ENCODE data around the gene SCAPER. TPM values are rescaled to one million over a fixed set of nuclear protein-coding genes. Genes with fewer than 3 reads are reported as not detected.
"Not testable (repeated sequence)": the region's sequence is repeated elsewhere in the genome, so short reads cannot be mapped to it uniquely, and the experiment has no call there.

Gene SCAPER
- total RNA-seq, 1 donor from 2014 or later = 21.5 TPM

- H3K27ac Mint-ChIP-seq = no peak overlapping the region
- H3K27me3 Mint-ChIP-seq (ENCODE audit: insufficient read depth) = peaks cover 2% of the 10 kb centered on the region
- DNase-seq (ENCODE audit: low spot score) = no peak
- H3K36me3 Mint-ChIP-seq (ENCODE audit: low read depth) = peaks cover 1% of the 10 kb centered on the region
- no peaks in the 10 kb centered on the region for H3K9me3 Mint-ChIP-seq
- peaks cover 36% of the 10 kb centered on the region for H3K4me1 Mint-ChIP-seq (ENCODE audit: low read depth)
- intact Hi-C loops (cut with micrococcal nuclease) = loop anchor here (5.0 kb wide), 1 partner anchor 110 kb away; no protein-coding TSS in a partner anchor
- no peak overlapping the region for H3K4me3 Mint-ChIP-seq
These were observed 3.2 kb downstream of the SCAPER start for GRCh38 chr15:76901965-76902364.

- H3K4me1 Mint-ChIP-seq (ENCODE audit: low read depth) = peaks cover 26% of the 10 kb centered on the region
- H3K36me3 Mint-ChIP-seq (ENCODE audit: low read depth); H3K4me3 Mint-ChIP-seq; H3K9me3 Mint-ChIP-seq; DNase-seq (ENCODE audit: low spot score); H3K27me3 Mint-ChIP-seq (ENCODE audit: insufficient read depth); H3K27ac Mint-ChIP-seq: not testable (repeated sequence)
- intact Hi-C loops (cut with micrococcal nuclease) = loop anchor here (5.0 kb wide), 1 partner anchor 112 kb away; no protein-coding TSS in a partner anchor
These were observed 5.2 kb downstream of the SCAPER start for GRCh38 chr15:76899931-76900310.

DNA sequence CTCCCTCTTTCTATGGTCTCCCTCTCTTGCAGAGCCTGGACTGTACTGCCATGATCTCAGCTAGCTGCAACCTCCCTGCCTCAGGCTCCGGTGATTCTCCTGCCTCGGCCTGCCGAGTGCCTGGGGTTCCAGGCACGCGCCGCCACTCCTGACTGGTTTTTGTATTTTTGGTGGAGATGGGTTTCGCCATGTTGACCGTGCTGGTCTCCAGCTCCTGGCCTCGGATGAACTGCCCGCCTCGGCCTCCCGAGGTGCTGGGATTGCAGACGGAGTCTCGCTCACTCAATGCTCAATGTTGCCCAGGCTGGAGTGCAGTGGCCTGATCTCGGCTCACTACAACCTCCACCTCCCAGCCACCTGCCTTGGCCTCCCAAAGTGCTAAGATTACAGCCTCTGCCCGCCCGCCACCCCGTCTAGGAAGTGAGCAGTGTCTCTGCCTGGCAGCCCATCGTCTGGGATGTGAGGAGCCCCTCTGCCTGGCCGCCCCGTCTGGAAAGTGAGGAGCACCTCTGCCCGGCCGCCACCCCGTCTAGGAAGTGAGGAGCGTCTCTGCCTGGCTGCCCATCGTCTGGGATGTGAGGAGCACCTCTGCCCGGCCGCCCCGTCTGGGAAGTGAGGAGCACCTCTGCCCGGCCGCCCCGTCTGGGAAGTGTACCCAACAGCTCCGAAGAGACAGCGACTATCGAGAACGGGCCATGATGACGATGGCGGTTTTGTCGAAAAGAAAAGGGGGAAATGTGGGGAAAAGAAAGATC is 5.8 kb downstream of the SCAPER start:
- H3K27me3 Mint-ChIP-seq (ENCODE audit: insufficient read depth); DNase-seq (ENCODE audit: low spot score); H3K9me3 Mint-ChIP-seq; H3K4me3 Mint-ChIP-seq; H3K27ac Mint-ChIP-seq; intact Hi-C loops (cut with micrococcal nuclease): not testable (repeated sequence)
- Mint-ChIP-seq H3K4me1 (ENCODE audit: low read depth) (peaks cover 27% of the 10 kb centered on the region), H3K36me3 (ENCODE audit: low read depth) (peaks cover 10% of the 10 kb centered on the region)

- no peaks in the 10 kb centered on the region for H3K27me3 Mint-ChIP-seq (ENCODE audit: insufficient read depth)
- peaks cover 19% of the 10 kb centered on the region for H3K36me3 Mint-ChIP-seq (ENCODE audit: low read depth)
- no peak for DNase-seq (ENCODE audit: low spot score)
- H3K9me3 Mint-ChIP-seq = peaks cover 14% of the 10 kb centered on the region
- peaks cover 18% of the 10 kb centered on the region for H3K4me1 Mint-ChIP-seq (ENCODE audit: low read depth)
- no peak overlapping the region for H3K27ac Mint-ChIP-seq
- no peak overlapping the region for H3K4me3 Mint-ChIP-seq
- intact Hi-C loops (cut with micrococcal nuclease) = no loop called here
These were observed 7.0 kb downstream of the SCAPER start for GRCh38 chr15:76898102-76898501.

DNA sequence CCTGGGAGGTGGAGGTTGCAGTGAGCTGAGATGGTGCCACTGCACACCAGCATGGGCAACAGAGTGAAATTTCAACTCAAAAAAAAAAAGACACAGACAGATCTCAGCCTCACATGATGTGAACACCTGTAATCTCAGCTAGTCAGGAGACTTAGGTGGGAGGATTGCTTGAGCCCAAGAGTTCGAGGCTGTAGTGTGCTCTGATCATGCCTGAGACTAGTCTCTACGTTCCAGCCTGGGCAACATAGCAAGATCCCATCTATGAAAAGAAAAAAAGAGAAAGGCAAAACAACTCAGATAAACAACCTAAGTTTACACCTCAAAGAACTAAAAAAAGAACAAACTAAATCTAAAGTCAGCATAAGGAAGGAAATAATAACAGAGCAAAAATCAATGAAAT is 11.0 kb downstream of the SCAPER start:
- Mint-ChIP-seq H3K9me3 (peaks cover 22% of the 10 kb centered on the region), H3K4me3 (no peak overlapping the region), H3K36me3 (ENCODE audit: low read depth) (peaks cover 33% of the 10 kb centered on the region), H3K27me3 (ENCODE audit: insufficient read depth) (no peaks in the 10 kb centered on the region), H3K27ac (no peak overlapping the region), H3K4me1 (ENCODE audit: low read depth) (peaks cover 10% of the 10 kb centered on the region)
- intact Hi-C loops (cut with micrococcal nuclease) = no loop called here
- DNase-seq (ENCODE audit: low spot score) = no peak

- Mint-ChIP-seq H3K9me3 (peaks cover 22% of the 10 kb centered on the region), H3K4me1 (ENCODE audit: low read depth) (peaks cover 16% of the 10 kb centered on the region), H3K36me3 (ENCODE audit: low read depth) (peaks cover 34% of the 10 kb centered on the region)
- H3K27me3 Mint-ChIP-seq (ENCODE audit: insufficient read depth); intact Hi-C loops (cut with micrococcal nuclease); H3K27ac Mint-ChIP-seq; H3K4me3 Mint-ChIP-seq; DNase-seq (ENCODE audit: low spot score): not testable (repeated sequence)
These were observed 12.3 kb downstream of the SCAPER start for GRCh38 chr15:76892836-76893235.

DNA sequence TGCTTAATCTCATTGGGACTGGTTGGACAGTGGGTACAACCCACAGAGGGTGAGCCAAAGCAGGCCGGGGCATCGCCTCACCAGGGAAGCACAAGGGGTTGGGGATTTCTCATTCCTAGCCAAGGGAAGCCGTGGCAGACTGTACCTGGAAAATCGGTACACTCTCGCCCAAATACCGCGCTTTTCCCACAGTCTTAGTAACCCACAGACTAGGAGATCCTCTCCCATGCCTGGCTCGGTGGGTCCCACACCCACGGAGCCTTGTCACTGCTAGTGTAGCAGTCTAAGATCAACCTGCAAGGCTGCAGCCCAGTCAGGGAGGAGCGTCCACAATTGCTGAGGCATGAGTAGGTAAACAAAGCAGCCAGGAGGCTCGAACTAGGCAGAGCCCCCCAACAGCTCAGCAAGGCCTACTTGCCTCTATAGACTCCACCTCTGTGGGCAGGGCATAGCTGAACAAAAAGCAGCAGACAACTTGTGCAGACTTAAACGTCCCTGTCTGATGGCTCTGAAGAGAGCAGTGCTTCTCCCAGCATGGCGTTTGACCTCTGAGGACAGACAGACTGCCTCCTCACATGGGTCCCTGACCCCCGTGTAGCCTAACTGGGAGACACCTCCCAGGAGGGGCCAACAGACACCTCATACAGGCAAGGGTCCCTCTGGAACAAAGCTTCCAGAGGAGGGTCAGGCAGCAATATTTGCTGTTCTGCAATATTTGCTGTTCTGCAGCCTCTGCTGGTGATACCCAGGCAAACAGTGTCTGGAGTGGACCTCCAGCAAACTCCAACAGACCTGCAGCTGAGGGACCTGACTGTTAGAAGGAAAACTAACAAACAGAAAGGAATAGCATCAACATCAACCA is 17.6 kb downstream of the SCAPER start:
- H3K9me3 Mint-ChIP-seq; intact Hi-C loops (cut with micrococcal nuclease); H3K27me3 Mint-ChIP-seq (ENCODE audit: insufficient read depth); H3K27ac Mint-ChIP-seq; DNase-seq (ENCODE audit: low spot score); H3K4me3 Mint-ChIP-seq; H3K4me1 Mint-ChIP-seq (ENCODE audit: low read depth): not testable (repeated sequence)
- H3K36me3 Mint-ChIP-seq (ENCODE audit: low read depth) = peaks cover 22% of the 10 kb centered on the region

DNA sequence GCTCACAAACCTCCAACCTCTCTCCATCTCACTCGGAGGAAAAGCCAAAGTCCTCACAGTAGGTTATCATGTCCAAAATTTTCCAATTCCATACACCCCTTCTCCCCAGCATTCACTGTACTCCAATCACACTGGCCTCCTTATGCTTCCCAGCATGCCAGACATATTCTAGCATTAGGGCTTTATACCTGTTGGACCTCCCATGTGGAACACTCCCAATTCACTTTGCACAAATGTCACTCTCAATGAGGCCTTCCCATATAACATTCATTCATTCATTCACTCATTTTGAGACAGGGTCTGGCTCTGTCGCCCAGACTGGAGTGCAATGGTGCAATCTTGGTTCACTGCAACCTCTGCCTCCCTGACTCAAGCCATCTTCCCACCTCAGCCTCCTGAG is 19.9 kb downstream of the SCAPER start:
- Mint-ChIP-seq H3K4me1 (ENCODE audit: low read depth) (peaks cover 6% of the 10 kb centered on the region), H3K36me3 (ENCODE audit: low read depth) (peaks cover 20% of the 10 kb centered on the region), H3K27me3 (ENCODE audit: insufficient read depth) (peaks cover 1% of the 10 kb centered on the region), H3K27ac (no peak overlapping the region), H3K4me3 (no peak overlapping the region), H3K9me3 (peaks cover 9% of the 10 kb centered on the region)
- intact Hi-C loops (cut with micrococcal nuclease) = no loop called here
- DNase-seq (ENCODE audit: low spot score) = no peak

DNA sequence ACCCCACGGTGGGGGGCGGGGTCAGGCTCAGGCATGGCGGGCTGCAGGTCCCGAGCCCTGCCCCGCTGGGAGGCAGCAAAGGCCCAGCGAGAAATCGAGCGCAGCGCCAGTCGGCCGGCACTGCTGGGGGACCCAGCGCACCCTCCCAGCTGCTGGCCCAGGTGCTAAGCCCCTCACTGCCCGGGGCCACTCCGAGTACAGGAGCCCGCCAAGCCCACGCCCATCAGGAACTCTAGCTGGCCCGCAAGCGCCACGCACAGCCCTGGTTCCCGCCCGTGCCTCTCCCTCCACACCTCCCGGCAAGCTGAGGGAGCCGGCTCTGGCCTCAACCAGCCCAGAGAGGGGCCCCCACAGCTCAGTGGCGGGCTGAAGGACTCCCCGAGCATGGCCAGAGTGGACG is 29.2 kb downstream of the SCAPER start:
- no peak overlapping the region for H3K4me3 Mint-ChIP-seq
- no peaks in the 10 kb centered on the region for H3K9me3 Mint-ChIP-seq
- H3K27ac Mint-ChIP-seq = no peak overlapping the region
- DNase-seq (ENCODE audit: low spot score) = no peak
- H3K4me1 Mint-ChIP-seq (ENCODE audit: low read depth) = peaks cover 6% of the 10 kb centered on the region
- peaks cover 10% of the 10 kb centered on the region for H3K36me3 Mint-ChIP-seq (ENCODE audit: low read depth)
- intact Hi-C loops (cut with micrococcal nuclease) = no loop called here
- H3K27me3 Mint-ChIP-seq (ENCODE audit: insufficient read depth) = no peaks in the 10 kb centered on the region

DNA sequence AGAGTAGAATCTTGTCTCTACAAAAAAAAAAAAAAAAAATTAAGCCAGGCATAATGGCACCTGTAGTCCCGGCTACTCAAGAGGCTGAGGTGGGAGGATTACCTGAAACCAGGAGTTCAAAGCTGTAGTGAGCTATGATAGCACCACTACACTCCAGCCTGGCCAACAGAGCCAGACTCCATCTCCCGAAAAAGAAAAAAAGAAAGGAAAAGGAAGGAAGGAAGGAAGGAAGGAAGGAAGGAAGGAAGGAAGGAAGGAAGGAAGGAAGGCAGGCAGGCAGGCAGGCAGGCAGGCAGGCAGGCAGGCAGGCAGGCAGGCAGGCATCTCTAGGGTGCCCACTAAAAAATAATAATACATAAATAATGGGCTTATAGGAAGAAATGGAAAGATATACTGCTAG is 32.1 kb downstream of the SCAPER start:
- intact Hi-C loops (cut with micrococcal nuclease); H3K4me3 Mint-ChIP-seq; H3K9me3 Mint-ChIP-seq; H3K4me1 Mint-ChIP-seq (ENCODE audit: low read depth); DNase-seq (ENCODE audit: low spot score); H3K27ac Mint-ChIP-seq; H3K27me3 Mint-ChIP-seq (ENCODE audit: insufficient read depth): not testable (repeated sequence)
- H3K36me3 Mint-ChIP-seq (ENCODE audit: low read depth) = peaks cover 13% of the 10 kb centered on the region

GRCh38 chr15:76871930-76872329 is 33.2 kb downstream of the SCAPER start:
- Mint-ChIP-seq H3K9me3 (no peaks in the 10 kb centered on the region), H3K4me3 (no peak overlapping the region), H3K27ac (peak overlapping the region; percentile 84), H3K36me3 (ENCODE audit: low read depth) (peaks cover 13% of the 10 kb centered on the region), H3K4me1 (ENCODE audit: low read depth) (peaks cover 6% of the 10 kb centered on the region), H3K27me3 (ENCODE audit: insufficient read depth) (peaks cover 4% of the 10 kb centered on the region)
- DNase-seq (ENCODE audit: low spot score) = no peak
- intact Hi-C loops (cut with micrococcal nuclease) = no loop called here

- Mint-ChIP-seq H3K27ac (no peak overlapping the region), H3K4me1 (ENCODE audit: low read depth) (peaks cover 20% of the 10 kb centered on the region), H3K27me3 (ENCODE audit: insufficient read depth) (peaks cover 4% of the 10 kb centered on the region), H3K4me3 (no peak overlapping the region), H3K9me3 (no peaks in the 10 kb centered on the region), H3K36me3 (ENCODE audit: low read depth) (peaks cover 10% of the 10 kb centered on the region)
- DNase-seq (ENCODE audit: low spot score) = no peak
- intact Hi-C loops (cut with micrococcal nuclease) = loop anchor here (5.0 kb wide), 1 partner anchor 531 kb away; the partner anchor contains the start of gene ISL2
These were observed 36.4 kb downstream of the SCAPER start for GRCh38 chr15:76868740-76869139.

DNA sequence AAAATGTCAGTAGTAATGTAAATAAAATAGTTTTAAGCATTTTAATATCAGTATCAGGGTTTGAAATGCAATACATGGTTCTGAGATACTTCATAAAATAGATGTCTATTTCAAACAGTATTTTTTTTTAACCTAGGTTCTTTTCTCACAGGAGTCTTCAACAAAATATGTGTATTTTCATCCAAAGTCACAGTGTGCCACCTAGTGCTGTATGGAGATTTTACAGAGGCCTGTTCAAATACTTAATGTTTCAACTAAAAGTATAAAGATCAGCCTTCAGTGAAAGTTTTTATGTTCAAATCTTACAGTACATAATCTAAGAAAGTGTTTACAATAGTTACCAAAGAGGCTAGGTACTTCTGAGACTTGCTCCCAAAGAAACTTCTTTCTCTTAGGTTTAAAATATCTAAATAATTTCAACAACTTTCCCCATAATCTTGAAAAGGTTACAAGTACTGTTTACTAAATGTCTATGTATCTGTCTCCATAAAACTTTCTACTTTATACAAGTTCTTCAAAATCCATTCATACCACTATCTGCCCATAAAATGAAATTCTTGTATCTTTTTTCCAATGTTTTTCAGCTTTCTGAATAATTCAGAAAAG is 38.3 kb downstream of the SCAPER start:
- no peak for DNase-seq (ENCODE audit: low spot score)
- Mint-ChIP-seq H3K9me3 (no peaks in the 10 kb centered on the region), H3K36me3 (ENCODE audit: low read depth) (peaks cover 6% of the 10 kb centered on the region), H3K4me1 (ENCODE audit: low read depth) (peaks cover 17% of the 10 kb centered on the region), H3K27me3 (ENCODE audit: insufficient read depth) (peaks cover 4% of the 10 kb centered on the region), H3K4me3 (no peak overlapping the region), H3K27ac (no peak overlapping the region)
- intact Hi-C loops (cut with micrococcal nuclease) = loop anchor here (1.0 to 5.0 kb wide), 4 partner anchors 224 to 676 kb away; partner anchors contain the start of gene ISL2

All from activated T-helper 1 cell treated with anti-CD3 and anti-CD28 coated beads, Interleukin-12 subunit alpha, Interleukin-12 subunit beta, Interleukin-2, Interleukin-4 antibody, amounts not matched to agents 30 ng/mL and 10 ng/mL and 1 ng/mL, durations not matched to agents 14 hours and 24 hours and 36 hours (primary cell).